ENCODE results near the gene PLS1. TPM values are rescaled to one million over a fixed set of nuclear protein-coding genes. Genes with fewer than 3 reads are reported as not detected.

The PLS1 gene
- total RNA-seq, 1 experiment from 2014 or later = 38.8 TPM

DNA sequence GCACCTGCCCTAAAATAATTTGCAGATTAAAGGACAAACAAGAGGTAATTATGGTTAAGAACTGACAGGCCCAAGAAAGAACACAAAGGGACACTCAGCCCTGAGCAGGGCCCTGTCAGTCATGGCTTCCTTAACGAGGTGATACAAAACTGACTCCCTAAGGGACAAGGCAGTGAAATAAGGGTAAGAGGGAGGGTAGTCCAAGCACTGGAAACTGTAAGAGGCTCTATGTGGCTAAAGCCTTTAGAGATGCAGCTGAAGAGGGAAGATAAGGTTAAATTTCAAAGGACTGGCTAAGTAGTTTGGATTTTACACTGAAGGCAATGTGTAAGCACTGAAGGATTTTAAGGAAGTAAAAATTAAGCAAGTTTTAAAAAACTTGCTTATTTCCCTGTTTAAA lies 21.5 kb upstream of the PLS1 start:
- Histone ChIP-seq H2AFZ (ENCODE audit: low read depth, low read length, poor library complexity, severe bottlenecking) (no peak overlapping the region), H3K4me2 (ENCODE audit: low read length) (no peak overlapping the region), H3K27me3 (ENCODE audit: insufficient read depth, low read length) (no peaks in the 10 kb centered on the region), H3K27ac (ENCODE audit: low read depth, low read length) (no peak overlapping the region), H3K4me1 (ENCODE audit: control insufficient read depth in 1 of 2, insufficient read depth in 2 of 2, low read length in 2 of 2) (peaks cover 5 to 17% of the 10 kb centered on the region in 2 experiments; a peak in 3 of 4 replicates), H3K9me3 (ENCODE audit: control insufficient read depth in 1 of 2, insufficient read depth in 1 of 2, low read depth in 1 of 2, low read length in 2 of 2) (no peaks in the 10 kb centered on the region), H3K9me2 (ENCODE audit: insufficient read depth) (no peaks in the 10 kb centered on the region), H3K36me3 (ENCODE audit: control insufficient read depth in 1 of 2, insufficient read depth in 2 of 2, low read length in 2 of 2) (peaks cover 0 to 6% of the 10 kb centered on the region in 2 experiments; a peak in 1 of 4 replicates), H3K79me2 (ENCODE audit: insufficient read depth, low read length) (peaks cover 72% of the 10 kb centered on the region), H3K4me3 (replicated peaks in 1 of 2; ENCODE audit: low read depth in 1 of 2, low read length in 2 of 2) (no peak overlapping the region), H4K20me1 (ENCODE audit: insufficient read depth) (no peaks in the 10 kb centered on the region), H3K9ac (ENCODE audit: low read length) (no peak overlapping the region)
- no peak for TF ChIP-seq EGR1 (IDR thresholded peaks at IDR 0.05; ENCODE audit: low read depth)
- no peak for TF ChIP-seq YY1 (IDR thresholded peaks at IDR 0.05; ENCODE audit: extremely low read depth, insufficient replicate concordance, low read depth, low read length)
- no TSS peak for BruUV-seq (replicated peaks)
- POLR2A ChIA-PET = no interaction called here
- RAD21 ChIA-PET (ENCODE audit: low non-redundant PET in 1 of 2, low total read pairs in 2 of 2, uncharacterized antibody in 2 of 2, unreplicated experiment in 2 of 2) = no interaction called here
- intact Hi-C loops (cut with micrococcal nuclease) = no loop called here
- CTCF ChIA-PET = no interaction called here
- ATAC-seq (no peak), DNase-seq (ENCODE audit: low read depth, low spot score) (no peak)

- H3K27me3 ChIP-seq (ENCODE audit: insufficient read depth, low read length) = no peaks in the 10 kb centered on the region
- RAD21 ChIA-PET (ENCODE audit: low non-redundant PET in 1 of 2, low total read pairs in 2 of 2, uncharacterized antibody in 2 of 2, unreplicated experiment in 2 of 2) = no interaction called here
- H3K27ac ChIP-seq (ENCODE audit: low read depth, low read length) = no peak overlapping the region
- peak overlapping the region; percentile 90; the same call in 1 of the 2 replicates for H3K9ac ChIP-seq (ENCODE audit: low read length)
- peaks cover 5 to 18% of the 10 kb centered on the region in 2 experiments; a peak in 3 of 4 replicates for H3K4me1 ChIP-seq (ENCODE audit: control insufficient read depth in 1 of 2, insufficient read depth in 2 of 2, low read length in 2 of 2)
- no peaks in the 10 kb centered on the region for H3K9me2 ChIP-seq (ENCODE audit: insufficient read depth)
- no peak overlapping the region for H2AFZ ChIP-seq (ENCODE audit: low read depth, low read length, poor library complexity, severe bottlenecking)
- peaks cover 65% of the 10 kb centered on the region for H3K79me2 ChIP-seq (ENCODE audit: insufficient read depth, low read length)
- DNase-seq (ENCODE audit: low read depth, low spot score) (no peak), ATAC-seq (no peak)
- H3K4me3 ChIP-seq (replicated peaks in 1 of 2; ENCODE audit: low read depth in 1 of 2, low read length in 2 of 2) = peak overlapping the region in 1 of 2 experiments; percentile 82; a peak in 1 of 4 replicates
- CTCF ChIA-PET = interaction anchor here (0.7 kb wide), 1 partner anchor 252 kb away, joined by 3 read pairs; no protein-coding TSS in a partner anchor
- H4K20me1 ChIP-seq (ENCODE audit: insufficient read depth) = no peaks in the 10 kb centered on the region
- no TSS peak for BruUV-seq (replicated peaks)
- peak overlapping the region; percentile 78 for H3K4me2 ChIP-seq (ENCODE audit: low read length)
- TF ChIP-seq JUND (IDR thresholded peaks at IDR 0.05) (no peak), EZH2 (IDR thresholded peaks at IDR 0.05) (no peak), RAD21 (IDR thresholded peaks at IDR 0.05; ENCODE audit: low read depth) (no peak), ZFX (IDR thresholded peaks at IDR 0.05) (no peak), EZH2phosphoT487 (IDR thresholded peaks at IDR 0.05; ENCODE audit: borderline replicate concordance) (no peak), ELF1 (IDR thresholded peaks at IDR 0.05; ENCODE audit: borderline replicate concordance, low read depth) (no peak), ZNF274 (IDR thresholded peaks at IDR 0.05; ENCODE audit: low read depth, low read length) (no peak), FOSL1 (IDR thresholded peaks at IDR 0.05; ENCODE audit: low read depth) (no peak), CEBPB (IDR thresholded peaks at IDR 0.05; ENCODE audit: low read depth) (no peak), CBX3 (IDR thresholded peaks at IDR 0.05; ENCODE audit: low read depth) (no peak), SIN3A (IDR thresholded peaks at IDR 0.05; ENCODE audit: low read depth) (no peak)
- peaks cover 0 to 6% of the 10 kb centered on the region in 2 experiments; a peak in 1 of 4 replicates for H3K36me3 ChIP-seq (ENCODE audit: control insufficient read depth in 1 of 2, insufficient read depth in 2 of 2, low read length in 2 of 2)
- H3K9me3 ChIP-seq (ENCODE audit: control insufficient read depth in 1 of 2, insufficient read depth in 1 of 2, low read depth in 1 of 2, low read length in 2 of 2) = no peaks in the 10 kb centered on the region
- intact Hi-C loops (cut with micrococcal nuclease) = no loop called here
- POLR2A ChIA-PET = no interaction called here
Measured at GRCh38 chr3:142576792-142577191, 19.4 kb upstream of the PLS1 start.

Measured in HCT116 (cell line).